Tibial nerve (tissue), 4 donors: Measurements from ENCODE around the gene GPI.

Experiments
- EP300 ChIP-seq, 2 donors: sonication (generic); formaldehyde crosslinking; IDR thresholded peaks; one replicate each; pipeline ENCODE4 v1.6.1; 2017; ENCODE audit warnings: antibody characterized with exemption in 2 of 2, mild to moderate bottlenecking in 1 of 2
- POLR2A ChIP-seq, 2 donors: fragments of 450-650 bp; IDR thresholded peaks; one replicate each; pipeline ENCODE4 v1.6.1; 2017; ENCODE audit warnings: antibody characterized with exemption in 2 of 2, mild to moderate bottlenecking in 2 of 2, moderate library complexity in 2 of 2
- TF ChIP-seq, protein P1 (sequence below), 5 experiments: fragments of 200-600 bp in 3 of 5; fragments of 450-650 bp in 2 of 5; sonication (generic) in 3 of 5; IDR thresholded peaks; one replicate each; pipeline ENCODE4 v1.5.1; 2016 to 2019; ENCODE audit warnings: antibody characterized with exemption in 5 of 5, mild to moderate bottlenecking in 3 of 5, moderate library complexity in 2 of 5

DNA sequence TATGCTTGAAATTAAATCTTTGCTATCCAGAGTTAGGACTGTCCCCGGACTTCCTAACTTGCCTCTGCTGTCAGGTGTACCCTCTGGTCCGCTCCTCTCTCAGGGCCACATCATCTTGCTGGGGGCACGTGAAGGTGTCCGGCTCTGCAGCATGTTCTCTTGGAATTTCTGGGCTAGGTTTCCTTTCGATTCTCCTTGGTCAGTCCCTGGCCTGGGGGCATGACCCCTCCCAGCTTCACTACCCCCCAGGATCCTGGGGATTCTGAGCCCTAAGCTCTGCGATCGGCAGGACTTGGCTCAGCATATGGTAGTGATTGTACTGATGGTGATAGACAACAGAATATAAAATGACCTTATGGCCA is 5.1 kb upstream of the GPI start:
- TF ChIP-seq, protein P1, sequence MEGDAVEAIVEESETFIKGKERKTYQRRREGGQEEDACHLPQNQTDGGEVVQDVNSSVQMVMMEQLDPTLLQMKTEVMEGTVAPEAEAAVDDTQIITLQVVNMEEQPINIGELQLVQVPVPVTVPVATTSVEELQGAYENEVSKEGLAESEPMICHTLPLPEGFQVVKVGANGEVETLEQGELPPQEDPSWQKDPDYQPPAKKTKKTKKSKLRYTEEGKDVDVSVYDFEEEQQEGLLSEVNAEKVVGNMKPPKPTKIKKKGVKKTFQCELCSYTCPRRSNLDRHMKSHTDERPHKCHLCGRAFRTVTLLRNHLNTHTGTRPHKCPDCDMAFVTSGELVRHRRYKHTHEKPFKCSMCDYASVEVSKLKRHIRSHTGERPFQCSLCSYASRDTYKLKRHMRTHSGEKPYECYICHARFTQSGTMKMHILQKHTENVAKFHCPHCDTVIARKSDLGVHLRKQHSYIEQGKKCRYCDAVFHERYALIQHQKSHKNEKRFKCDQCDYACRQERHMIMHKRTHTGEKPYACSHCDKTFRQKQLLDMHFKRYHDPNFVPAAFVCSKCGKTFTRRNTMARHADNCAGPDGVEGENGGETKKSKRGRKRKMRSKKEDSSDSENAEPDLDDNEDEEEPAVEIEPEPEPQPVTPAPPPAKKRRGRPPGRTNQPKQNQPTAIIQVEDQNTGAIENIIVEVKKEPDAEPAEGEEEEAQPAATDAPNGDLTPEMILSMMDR (IDR thresholded peaks at IDR 0.05): no peak
- no peak for TF ChIP-seq POLR2A (IDR thresholded peaks at IDR 0.05)
- TF ChIP-seq EP300 (IDR thresholded peaks at IDR 0.05): no peak
